GM18520 (cell line): Measurements from ENCODE around the gene WWOX.

Experiments
- ATAC-seq: cut with Tn5 transposase; IDR thresholded peaks from one replicate; pipeline ENCODE4 v1.9.1; 2021; ENCODE audit not compliant: unreplicated experiment

Gene WWOX

DNA sequence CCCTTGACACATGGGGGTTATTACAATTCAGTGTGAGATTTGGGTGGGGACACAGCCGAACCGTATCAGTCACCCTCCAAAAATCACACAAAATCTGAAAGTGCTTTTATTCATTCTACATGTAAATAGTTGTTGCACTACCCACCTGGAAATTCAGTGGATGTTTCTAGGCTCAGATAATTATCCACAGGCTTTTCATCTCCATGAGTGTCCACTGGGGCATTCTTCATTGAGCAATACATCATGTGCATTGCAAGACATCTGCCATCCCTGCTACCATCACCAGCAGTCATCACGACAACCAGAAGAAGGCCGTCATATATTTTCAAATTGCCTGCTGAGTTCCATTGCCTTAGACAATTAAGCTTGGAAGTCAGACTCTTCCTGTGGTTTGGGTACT, 330.8 kb downstream of the WWOX start:
- ATAC-seq = no peak

- ATAC-seq = no peak
Observed at GRCh38 chr16:78431004-78431670, 331.7 kb downstream of the WWOX start.

GRCh38 chr16:78431701-78432100, 332.2 kb downstream of the WWOX start:
- ATAC-seq = no peak

- ATAC-seq = no peak
Observed at GRCh38 chr16:78432451-78432850, 333.0 kb downstream of the WWOX start.

DNA sequence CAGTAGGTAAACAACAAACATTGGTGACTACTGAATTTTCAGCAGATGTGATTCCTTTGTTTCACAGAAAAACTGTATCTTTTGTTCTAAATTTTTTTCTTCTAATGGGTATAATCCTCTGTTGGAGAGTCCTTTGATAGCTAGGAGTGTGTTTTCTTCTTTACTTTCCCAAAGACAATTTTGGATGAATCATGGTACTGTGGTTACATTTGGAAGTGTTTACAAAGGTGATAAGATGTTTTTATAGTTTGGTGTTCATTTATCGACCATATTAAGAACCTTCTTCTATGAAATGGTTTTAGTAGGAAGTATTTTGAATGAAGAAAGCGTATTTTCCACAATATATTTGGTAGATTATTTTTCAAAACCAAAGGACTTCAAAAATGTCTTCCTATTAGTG, 333.7 kb downstream of the WWOX start:
- ATAC-seq = no peak

GRCh38 chr16:78434401-78434800, 334.9 kb downstream of the WWOX start:
- ATAC-seq = no peak

GRCh38 chr16:78435260-78435659, 335.8 kb downstream of the WWOX start:
- ATAC-seq = no peak

GRCh38 chr16:78436023-78436422, 336.6 kb downstream of the WWOX start:
- ATAC-seq = no peak

GRCh38 chr16:78436846-78437245, 337.4 kb downstream of the WWOX start:
- no peak for ATAC-seq

- no peak for ATAC-seq
Observed at GRCh38 chr16:78437352-78437968, 338.0 kb downstream of the WWOX start.

GRCh38 chr16:78438219-78438618, 338.8 kb downstream of the WWOX start:
- no peak for ATAC-seq

- no peak for ATAC-seq
Observed at GRCh38 chr16:78438632-78439031, 339.2 kb downstream of the WWOX start.

DNA sequence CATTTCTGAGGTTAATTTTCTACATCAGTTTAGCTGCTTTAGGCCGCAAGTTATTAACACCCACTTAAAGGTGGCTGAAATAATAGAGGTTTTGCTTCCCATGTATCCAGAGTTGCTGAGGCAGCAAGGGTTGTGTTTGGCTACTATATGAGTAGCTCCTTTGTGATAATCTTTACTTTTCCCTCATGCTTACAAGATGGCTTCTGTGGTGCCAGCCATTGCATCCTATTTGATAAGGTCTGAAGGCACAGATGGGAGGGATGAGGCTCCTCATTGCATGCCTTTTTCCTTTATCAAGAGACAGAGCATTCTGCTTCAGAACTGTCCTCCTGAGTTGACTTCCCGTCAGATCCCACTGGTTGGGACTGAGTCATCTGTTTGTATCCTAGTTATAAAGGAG, 340.2 kb downstream of the WWOX start:
- ATAC-seq = no peak

- no peak for ATAC-seq
Observed at GRCh38 chr16:78441298-78441697, 341.8 kb downstream of the WWOX start.

DNA sequence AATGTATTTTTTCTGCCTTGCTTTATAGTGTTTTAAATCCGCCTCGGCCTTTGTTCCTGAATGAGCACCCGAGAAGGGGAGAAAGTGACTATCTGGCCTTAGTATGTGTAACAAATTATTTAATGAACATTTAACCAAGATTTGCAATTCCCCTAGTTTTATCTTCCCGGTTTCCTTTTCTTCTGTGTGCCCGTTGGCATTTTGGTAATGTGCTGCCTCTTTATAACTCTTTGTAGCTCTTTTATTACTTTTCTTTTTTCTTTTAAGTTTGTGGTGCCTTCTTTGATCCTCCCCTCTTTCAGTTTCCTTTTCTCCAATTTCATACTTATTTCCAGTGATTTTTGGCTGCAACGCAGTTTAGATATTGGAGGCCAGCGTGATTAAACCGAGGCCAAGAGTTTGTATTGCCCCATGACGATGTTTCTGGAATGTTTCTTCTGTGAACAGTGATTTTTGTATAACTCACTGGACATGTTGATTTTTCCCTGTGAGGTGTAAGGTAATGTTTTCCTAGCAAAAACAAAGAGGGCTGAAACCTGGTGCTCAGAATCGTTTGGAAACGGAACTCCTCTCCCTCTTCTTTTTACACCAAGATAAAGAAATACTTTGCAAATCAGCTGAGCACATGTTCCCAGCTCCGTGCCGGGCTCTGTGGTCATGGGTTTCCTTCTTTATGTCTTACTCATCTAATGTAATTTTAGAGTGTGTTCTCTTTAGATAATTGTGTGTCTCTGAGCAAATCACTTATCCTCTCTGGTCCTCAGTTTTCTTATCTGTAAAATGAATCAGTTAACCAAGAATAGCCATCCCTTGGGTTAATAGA, 344.3 kb downstream of the WWOX start:
- ATAC-seq = no peak

- no peak for ATAC-seq
Observed at GRCh38 chr16:78445818-78446217, 346.4 kb downstream of the WWOX start.

GRCh38 chr16:78446486-78446885, 347.0 kb downstream of the WWOX start:
- ATAC-seq = no peak

DNA sequence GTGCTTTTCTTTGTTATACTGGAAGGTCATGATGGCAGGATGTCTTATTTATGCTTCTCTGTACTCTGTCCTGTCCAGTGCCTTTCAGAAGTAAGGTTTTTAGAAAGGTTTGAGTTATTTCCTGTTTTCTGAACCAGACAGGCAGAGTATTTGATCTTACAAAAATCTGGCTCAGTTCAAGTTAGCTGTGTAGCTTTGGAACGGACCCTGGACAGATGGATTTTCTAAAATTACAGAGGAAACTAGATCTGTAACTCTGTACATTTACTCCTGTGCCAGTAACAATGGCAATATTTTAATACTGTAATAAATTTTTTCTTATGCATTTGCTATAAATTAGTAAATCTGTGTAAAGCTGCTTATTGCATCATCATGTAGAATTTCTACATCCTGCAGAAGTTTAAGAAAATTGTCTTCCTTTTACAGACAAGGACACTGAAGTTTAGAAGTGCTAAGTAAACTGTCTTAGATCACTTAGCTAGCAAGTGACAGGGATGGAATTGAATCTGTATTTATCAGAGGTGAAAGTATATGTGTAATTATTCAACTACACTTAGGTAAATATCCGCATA, 347.6 kb downstream of the WWOX start:
- no peak for ATAC-seq

DNA sequence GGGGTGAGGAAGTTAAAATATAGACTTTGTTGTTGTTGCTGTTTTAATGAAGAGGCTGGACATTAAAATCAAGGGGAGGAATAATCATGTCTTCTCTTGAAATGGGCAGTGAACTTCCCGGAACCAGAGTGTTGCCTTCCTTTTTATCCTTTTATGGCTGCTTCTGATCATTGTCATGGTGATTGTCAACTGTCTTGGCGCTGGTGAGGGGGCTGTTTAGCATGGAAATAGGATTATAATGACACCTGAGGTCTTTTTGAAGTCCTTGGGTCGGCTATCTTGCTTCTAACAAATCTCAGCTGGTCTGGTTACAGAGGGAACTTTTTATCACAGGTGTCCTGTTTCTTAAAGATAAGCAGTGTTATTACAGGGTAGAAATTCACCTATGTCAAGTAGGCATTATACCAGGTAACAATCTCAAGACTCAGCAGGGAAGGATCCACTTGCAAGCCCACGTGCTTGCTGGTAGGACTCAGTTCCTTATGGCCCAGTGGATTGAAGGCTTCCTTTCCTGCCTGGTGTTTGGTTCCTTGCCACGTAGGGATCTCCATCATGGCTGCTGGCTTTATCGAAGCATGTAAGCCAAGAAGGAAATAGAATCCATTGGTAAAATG, 349.3 kb downstream of the WWOX start:
- no peak for ATAC-seq

DNA sequence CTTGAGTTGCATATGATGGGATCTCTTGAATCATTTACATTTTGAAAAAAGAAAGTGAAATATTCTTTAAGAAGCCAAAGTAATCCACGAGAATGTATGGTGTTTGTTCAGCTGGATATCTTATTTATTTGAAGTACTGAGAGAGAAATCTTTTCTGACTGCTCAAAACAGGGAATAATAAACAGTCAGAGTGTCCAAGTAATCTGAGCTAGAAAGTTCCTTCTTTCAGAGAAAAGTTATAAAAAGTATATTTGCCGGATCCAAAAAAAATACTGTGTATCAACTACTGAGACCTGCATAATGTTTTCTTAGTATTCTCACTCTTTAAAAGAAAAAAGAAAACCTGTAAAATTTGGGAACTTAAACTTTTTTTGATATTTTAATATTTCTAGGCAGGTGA, 350.8 kb downstream of the WWOX start:
- no peak for ATAC-seq

DNA sequence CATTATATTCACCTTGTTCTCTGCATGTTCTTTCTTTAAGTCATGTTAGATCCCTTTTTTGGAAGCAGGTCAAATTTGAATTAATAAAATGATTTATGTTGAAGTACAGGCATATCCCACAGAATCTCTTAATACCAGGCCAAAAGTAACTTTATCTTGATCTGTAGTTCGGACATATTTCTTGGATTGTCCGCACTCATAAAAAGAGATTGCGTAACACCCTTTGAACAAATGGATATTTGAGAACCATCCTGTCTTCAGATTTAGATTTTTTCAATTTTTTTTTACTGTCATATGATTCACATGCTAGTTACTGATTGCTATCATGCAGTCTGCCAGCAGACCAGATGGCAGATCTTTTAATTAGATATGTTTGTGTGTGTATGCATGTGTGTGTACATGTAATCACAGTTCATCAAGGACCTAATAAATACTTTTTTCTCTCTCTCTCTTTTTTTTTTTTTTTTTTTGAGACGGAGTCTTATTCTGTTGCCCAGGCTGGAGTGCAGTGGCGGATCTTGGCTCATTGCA, 352.6 kb downstream of the WWOX start:
- no peak for ATAC-seq
